Activated CD8-positive, alpha-beta memory T cell treated with anti-CD3 and anti-CD28 coated beads for 48 hours (primary cell): ENCODE results near the gene SEC16A.
A peak's percentile ranks its signal among the peaks of the same experiment; 100 is the strongest.

Source experiments
- DNase-seq, 3 experiments: peaks; one replicate each; pipeline ENCODE4 v3.0.0-alpha.2; 2020; ENCODE audit warnings: low read depth in 2 of 3, low spot score in 2 of 3

The SEC16A gene

GRCh38 chr9:136502940-136503550 is 20.2 kb upstream of the SEC16A start:
- DNase-seq: no peak

GRCh38 chr9:136502196-136502595 is 19.4 kb upstream of the SEC16A start:
- no peak for DNase-seq

GRCh38 chr9:136501686-136502085 is 18.8 kb upstream of the SEC16A start:
- DNase-seq: no peak

GRCh38 chr9:136499935-136500910 is 17.4 kb upstream of the SEC16A start:
- DNase-seq: no peak

- no peak for DNase-seq
These were observed 16.5 kb upstream of the SEC16A start for GRCh38 chr9:136499071-136499934.

- DNase-seq: no peak
These were observed 15.3 kb upstream of the SEC16A start for GRCh38 chr9:136497916-136498695.

GRCh38 chr9:136496801-136497620 is 14.2 kb upstream of the SEC16A start:
- DNase-seq: no peak

- no peak for DNase-seq
These were observed 13.3 kb upstream of the SEC16A start for GRCh38 chr9:136496181-136496580.

GRCh38 chr9:136495238-136495800 is 12.5 kb upstream of the SEC16A start:
- no peak for DNase-seq

GRCh38 chr9:136494531-136495215 is 11.8 kb upstream of the SEC16A start:
- DNase-seq: no peak

GRCh38 chr9:136494012-136494411 is 11.2 kb upstream of the SEC16A start:
- no peak for DNase-seq

GRCh38 chr9:136493567-136493971 is 10.7 kb upstream of the SEC16A start:
- no peak for DNase-seq

GRCh38 chr9:136492978-136493522 is 10.2 kb upstream of the SEC16A start:
- DNase-seq: no peak

- DNase-seq: no peak
These were observed 6.9 kb upstream of the SEC16A start for GRCh38 chr9:136489731-136490130.

GRCh38 chr9:136488247-136489214 is 5.7 kb upstream of the SEC16A start:
- DNase-seq: peak in 2 of 3 experiments; percentile 55 to 66

GRCh38 chr9:136487672-136488071 is 4.8 kb upstream of the SEC16A start:
- DNase-seq: no peak

GRCh38 chr9:136486823-136487620 is 4.2 kb upstream of the SEC16A start:
- no peak for DNase-seq
